GM18907 (cell line): ENCODE measurements around the gene SDC4.

Experiments used
- ATAC-seq: cut with Tn5 transposase; IDR thresholded peaks from one replicate; pipeline ENCODE4 v1.9.1; 2021; ENCODE audit warnings: mild to moderate bottlenecking, moderate library complexity; ENCODE audit not compliant: unreplicated experiment

Gene SDC4

GRCh38 chr20:45347936-45348778 is at the start of gene SDC4:
Gene SDC4, minus strand, starts transcription at chr20:45348424. Its CDS starts 40 bp downstream, at chr20:45348384.
- peak; percentile 43 for ATAC-seq

GRCh38 chr20:45395114-45395415 is 46.8 kb upstream of the SDC4 start:
- no peak for ATAC-seq

- no peak for ATAC-seq
These were observed 46.2 kb upstream of the SDC4 start for GRCh38 chr20:45394221-45395113.

GRCh38 chr20:45392733-45393132 is 44.5 kb upstream of the SDC4 start:
- no peak for ATAC-seq

GRCh38 chr20:45391559-45391958 is 43.3 kb upstream of the SDC4 start:
- ATAC-seq = no peak

GRCh38 chr20:45390931-45391330 is 42.7 kb upstream of the SDC4 start:
- ATAC-seq = no peak

GRCh38 chr20:45387274-45387673 is 39.0 kb upstream of the SDC4 start:
- ATAC-seq = no peak

- no peak for ATAC-seq
These were observed 30.0 kb upstream of the SDC4 start, which contains the start of gene TP53TG5 for GRCh38 chr20:45378191-45378590. Gene TP53TG5, minus strand, starts transcription at chr20:45378325. Its CDS starts 89 bp downstream, at chr20:45378236.

GRCh38 chr20:45377269-45377668 is 29.0 kb upstream of the SDC4 start:
- no peak for ATAC-seq

- ATAC-seq = no peak
These were observed 26.7 kb upstream of the SDC4 start for GRCh38 chr20:45374966-45375365.

- no peak for ATAC-seq
These were observed 25.9 kb upstream of the SDC4 start for GRCh38 chr20:45374101-45374467.

GRCh38 chr20:45373353-45374100 is 25.3 kb upstream of the SDC4 start:
- ATAC-seq = no peak

GRCh38 chr20:45372646-45373352 is 24.6 kb upstream of the SDC4 start:
- ATAC-seq = no peak

- ATAC-seq = no peak
These were observed 24.0 kb upstream of the SDC4 start for GRCh38 chr20:45372241-45372640.

- no peak for ATAC-seq
These were observed 22.4 kb upstream of the SDC4 start for GRCh38 chr20:45370571-45371160.

- peak; percentile 76 for ATAC-seq
These were observed 20.2 kb upstream of the SDC4 start for GRCh38 chr20:45368221-45368980.

GRCh38 chr20:45367126-45367525 is 18.9 kb upstream of the SDC4 start:
- no peak for ATAC-seq

GRCh38 chr20:45366631-45367030 is 18.4 kb upstream of the SDC4 start:
- ATAC-seq = no peak

GRCh38 chr20:45366192-45366591 is 18.0 kb upstream of the SDC4 start:
- ATAC-seq = no peak
